Thoracic aorta (tissue), 2 donors: ENCODE data around the gene ATP1A3. TPM values are rescaled to one million over a fixed set of nuclear protein-coding genes. Genes with fewer than 3 reads are reported as not detected.
"Not testable (repeated sequence)": the region's sequence is repeated elsewhere in the genome, so short reads cannot be mapped to it uniquely, and the experiment has no call there.

Experiments used
- ATAC-seq: fragments of 150-250 bp; one replicate; pipeline ENCODE4 v1.8.0; 2017; ENCODE audit warnings: low read depth; ENCODE audit not compliant: insufficient number of reproducible peaks, low FRiP score
- DNase-seq: peaks from one replicate; pipeline ENCODE4 v3.0.0-alpha.2; 2020; ENCODE audit warnings: low spot score
- H3K27ac ChIP-seq, 2 donors: fragments of 200-600 bp; sonication (generic); 1 replicate in 1 of 2; 2 replicates in 1 of 2; pipeline ENCODE4 v1.5.1; 2016; ENCODE audit warnings: mild to moderate bottlenecking in 2 of 2, moderate library complexity in 2 of 2
- H3K27me3 ChIP-seq: fragments of 200-600 bp; sonication (generic); replicated peaks from 2 replicates; pipeline ENCODE4 v1.6.0; 2016; ENCODE audit warnings: mild to moderate bottlenecking; ENCODE audit not compliant: insufficient read depth
- H3K36me3 ChIP-seq: fragments of 200-600 bp; sonication (generic); one replicate; pipeline ENCODE4 v1.5.1; 2016
- H3K4me1 ChIP-seq, 2 donors: fragments of 200-600 bp; sonication (generic); 1 replicate in 1 of 2; 2 replicates in 1 of 2; pipeline versions ENCODE4 v1.5.1 to v1.6.0; 2016; ENCODE audit warnings: low read depth in 2 of 2, mild to moderate bottlenecking in 1 of 2; ENCODE audit not compliant: control insufficient read depth in 1 of 2
- H3K4me3 ChIP-seq: fragments of 200-600 bp; sonication (generic); 2 replicates; pipeline ENCODE4 v1.5.1; 2016; ENCODE audit warnings: mild to moderate bottlenecking
- H3K9me3 ChIP-seq: fragments of 200-600 bp; sonication (generic); 2 replicates; pipeline ENCODE4 v1.5.1; 2016
- CTCF ChIP-seq: fragments of 200-600 bp; sonication (generic); IDR thresholded peaks from one replicate; pipeline ENCODE4 v1.5.1; 2019; ENCODE audit warnings: antibody characterized with exemption
- total RNA-seq, 2 donors: library from RNA; depleted of rRNA; stranded (reverse); fragments of >200 nt; gene quantifications; one replicate each; pipeline versions ENCODE4 v1.1.0 to v1.2.3, GENCODE V29; 2016

The ATP1A3 gene
- total RNA-seq, 2 donors from 2014 or later = 0.14 TPM; not detected in 1

- ATAC-seq (no peak), DNase-seq (no peak)
- no peak overlapping the region for H3K27ac ChIP-seq
- H3K27me3 ChIP-seq = peaks cover 6% of the 10 kb centered on the region
- no peaks in the 10 kb centered on the region for H3K9me3 ChIP-seq
- no peaks in the 10 kb centered on the region for H3K36me3 ChIP-seq
- H3K4me1 ChIP-seq = peaks cover 5 to 19% of the 10 kb centered on the region in 2 donors
- H3K4me3 ChIP-seq = no peak overlapping the region
- no peak for TF ChIP-seq CTCF
Observed at GRCh38 chr19:41994994-41995958, 1.2 kb upstream of the ATP1A3 start.

GRCh38 chr19:41994521-41994971, 516 bp upstream of the ATP1A3 start:
- no peak for ATAC-seq
- no peaks in the 10 kb centered on the region for H3K9me3 ChIP-seq
- H3K4me3 ChIP-seq = peak overlapping the region; percentile 60
- no peak for TF ChIP-seq CTCF
- peaks cover 6% of the 10 kb centered on the region for H3K27me3 ChIP-seq
- peaks cover 5 to 19% of the 10 kb centered on the region in 2 donors for H3K4me1 ChIP-seq
- no peaks in the 10 kb centered on the region for H3K36me3 ChIP-seq
- no peak for DNase-seq
- H3K27ac ChIP-seq = no peak overlapping the region

DNA sequence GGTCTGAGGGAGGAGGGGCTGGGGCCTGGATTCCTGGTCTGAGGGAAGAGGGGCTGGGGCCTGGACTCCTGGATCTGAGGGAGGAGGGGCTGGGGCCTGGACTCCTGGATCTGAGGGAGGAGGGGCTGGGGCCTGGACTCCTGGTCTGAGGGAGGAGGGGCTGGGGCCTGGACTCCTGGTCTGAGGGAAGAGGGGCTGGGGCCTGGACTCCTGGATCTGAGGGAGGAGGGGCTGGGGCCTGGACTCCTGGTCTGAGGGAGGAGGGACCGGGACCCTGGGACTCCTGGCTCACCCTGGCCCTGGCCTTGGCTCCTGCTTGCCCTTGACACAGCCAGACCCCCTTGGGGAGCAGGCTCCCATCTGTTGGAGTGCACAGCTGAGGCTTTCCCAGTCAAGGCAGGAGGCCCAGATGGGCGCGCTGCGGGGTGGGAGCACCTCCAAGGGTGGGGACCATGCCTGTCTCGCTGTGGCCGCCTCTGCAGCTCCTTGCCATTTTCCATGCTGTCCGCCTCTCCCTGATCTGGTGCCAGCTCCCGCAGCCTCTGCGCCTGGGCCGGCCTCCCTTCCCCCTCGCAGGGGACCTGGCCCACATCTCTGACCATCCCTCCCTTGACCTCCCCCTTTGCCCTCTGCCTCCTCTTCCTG, 2.0 kb downstream of the ATP1A3 start:
- not testable (repeated sequence) for H3K4me3 ChIP-seq, H3K27ac ChIP-seq, ATAC-seq, DNase-seq, H3K36me3 ChIP-seq, H3K9me3 ChIP-seq, H3K27me3 ChIP-seq
- peaks cover 5 to 11% of the 10 kb centered on the region in 2 donors for H3K4me1 ChIP-seq

DNA sequence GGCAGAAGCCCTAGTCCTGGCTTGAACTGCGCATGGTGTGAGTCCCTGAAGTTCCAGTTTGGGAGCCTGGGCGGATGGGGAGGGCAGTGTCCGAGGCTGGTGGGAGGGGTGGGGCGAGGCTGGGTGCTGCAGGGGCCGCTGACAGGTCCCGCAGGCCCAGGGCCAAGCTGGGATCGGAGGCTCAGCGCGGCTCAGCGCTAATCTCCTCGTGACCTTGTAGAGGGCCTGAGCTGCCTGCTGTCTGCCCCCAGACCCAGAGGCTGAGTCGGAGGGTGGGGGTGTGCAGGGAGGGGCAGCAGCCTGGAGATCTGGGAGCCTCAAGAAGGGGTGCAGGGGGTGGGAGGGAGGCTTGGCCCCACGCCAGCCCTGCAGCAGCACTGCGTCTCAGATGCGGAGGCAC, 3.0 kb downstream of the ATP1A3 start:
- H3K27ac ChIP-seq = no peak overlapping the region
- DNase-seq (no peak), ATAC-seq (no peak)
- no peak overlapping the region for H3K4me3 ChIP-seq
- no peak for TF ChIP-seq CTCF
- H3K36me3 ChIP-seq = no peaks in the 10 kb centered on the region
- no peaks in the 10 kb centered on the region for H3K9me3 ChIP-seq
- H3K27me3 ChIP-seq = peaks cover 6% of the 10 kb centered on the region
- H3K4me1 ChIP-seq = peaks cover 5 to 11% of the 10 kb centered on the region in 2 donors

DNA sequence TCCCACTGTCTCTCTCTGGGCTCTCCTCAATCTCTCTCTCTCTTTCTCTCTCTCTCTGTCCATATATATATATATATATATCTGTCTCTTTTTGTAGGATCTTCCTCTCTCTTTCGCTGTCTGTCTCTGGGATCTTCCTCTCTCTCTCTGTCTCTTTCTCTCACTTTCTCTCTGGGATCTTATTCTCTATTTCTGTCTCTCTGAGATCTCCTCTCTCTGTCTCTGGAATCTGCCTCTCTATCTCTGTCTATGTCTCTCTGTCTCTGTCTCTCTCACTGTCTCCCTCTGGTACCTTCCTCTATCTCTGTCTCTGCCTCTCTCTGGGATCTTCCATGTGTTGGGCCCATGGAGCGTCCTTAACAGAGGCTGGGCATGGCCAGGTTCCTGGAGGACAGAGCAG, 3.4 kb downstream of the ATP1A3 start:
- DNase-seq (no peak), ATAC-seq (no peak)
- Histone ChIP-seq H3K36me3 (no peaks in the 10 kb centered on the region), H3K4me3 (no peak overlapping the region), H3K27ac (no peak overlapping the region), H3K9me3 (no peaks in the 10 kb centered on the region), H3K4me1 (peaks cover 5 to 11% of the 10 kb centered on the region in 2 donors), H3K27me3 (peaks cover 6% of the 10 kb centered on the region)
- no peak for TF ChIP-seq CTCF
